ENCODE measurements around the gene SPCS3. TPM values are rescaled to one million over a fixed set of nuclear protein-coding genes. Genes with fewer than 3 reads are reported as not detected.
"Not testable (repeated sequence)": the region's sequence is repeated elsewhere in the genome, so short reads cannot be mapped to it uniquely, and the experiment has no call there.

Gene SPCS3
- polyA plus RNA-seq (2012; ENCODE audit: insufficient read depth, insufficient read length): 68.1 TPM

GRCh38 chr4:176319704-176320339 lies at the start of gene SPCS3:
Gene SPCS3 (plus strand): TSS chr4:176319966. CDS start chr4:176320077, 111 bp downstream.
- H3K4me3 ChIP-seq (ENCODE audit: low read length): peak within 1 kb of the TSS; percentile 87
- peak; percentile 87 for DNase-seq (ENCODE audit: low read depth, low spot score)

DNA sequence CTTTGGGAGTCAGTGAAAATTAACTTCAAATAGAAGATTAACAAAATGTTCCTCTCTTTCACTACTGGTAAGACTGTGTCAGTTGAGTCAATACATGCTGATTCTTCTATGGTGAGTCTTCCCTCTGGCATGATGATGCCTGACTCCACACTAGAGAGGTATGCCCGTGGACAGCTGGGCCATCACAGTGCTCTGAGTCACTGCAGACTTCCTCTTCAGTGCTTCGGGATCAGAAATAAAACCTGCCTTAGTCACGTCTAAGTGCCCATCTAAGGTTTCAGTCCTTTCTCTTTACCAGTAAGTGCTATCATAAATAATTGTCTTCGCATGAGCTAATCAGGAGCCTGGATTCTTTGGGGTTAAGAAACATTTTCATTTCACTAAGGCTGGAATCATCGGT lies 49.1 kb upstream of the SPCS3 start:
- H3K4me3 ChIP-seq (ENCODE audit: low read length): no peak overlapping the region
- DNase-seq (ENCODE audit: low read depth, low spot score): no peak

GRCh38 chr4:176271749-176272148 lies 48.0 kb upstream of the SPCS3 start:
- no peak overlapping the region for H3K4me3 ChIP-seq (ENCODE audit: low read length)
- DNase-seq (ENCODE audit: low read depth, low spot score): no peak

DNA sequence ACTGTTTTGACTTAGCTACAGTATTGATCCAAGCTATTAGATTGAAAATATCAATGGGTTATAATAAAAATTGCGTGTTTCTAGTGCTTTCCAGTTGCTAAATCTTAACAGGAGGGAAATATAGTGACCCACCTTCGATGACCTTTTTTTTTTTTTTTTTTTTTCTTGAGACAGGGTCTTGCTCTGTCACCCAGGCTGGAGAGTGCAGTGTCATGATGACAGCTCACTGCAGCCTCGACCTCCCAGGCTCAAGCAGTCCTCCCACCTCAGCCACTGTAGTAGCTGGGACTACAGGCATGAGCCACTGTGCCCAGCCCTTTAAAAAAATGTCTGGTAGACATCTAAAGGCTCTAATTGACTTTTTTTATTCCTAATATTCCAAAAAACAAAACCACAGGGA lies 47.0 kb upstream of the SPCS3 start:
- no peak for DNase-seq (ENCODE audit: low read depth, low spot score)

DNA sequence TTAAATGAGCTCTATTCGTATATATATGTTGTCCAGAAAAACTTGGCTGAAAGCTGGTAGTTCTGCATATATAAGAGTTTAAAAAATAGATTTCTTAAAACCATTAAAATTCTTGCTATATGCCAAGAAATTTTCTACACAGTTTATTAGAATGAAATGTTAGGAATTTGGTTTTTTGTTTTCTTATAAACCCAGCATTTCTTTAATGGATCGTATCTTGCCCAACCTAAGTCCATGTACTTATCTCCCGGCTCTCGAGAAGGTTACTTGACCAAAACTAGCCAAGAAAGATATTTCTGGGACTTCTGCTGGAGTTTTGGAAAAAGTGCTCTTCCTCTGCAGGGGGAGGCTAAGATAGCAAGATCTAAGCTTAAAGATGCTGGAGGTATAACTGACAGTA lies 46.0 kb upstream of the SPCS3 start:
- no peak overlapping the region for H3K4me3 ChIP-seq (ENCODE audit: low read length)
- no peak for DNase-seq (ENCODE audit: low read depth, low spot score)

More for the DNA sequence above, 47.0 kb upstream of the SPCS3 start:
- H3K4me3 ChIP-seq (ENCODE audit: low read length): no peak overlapping the region

DNA sequence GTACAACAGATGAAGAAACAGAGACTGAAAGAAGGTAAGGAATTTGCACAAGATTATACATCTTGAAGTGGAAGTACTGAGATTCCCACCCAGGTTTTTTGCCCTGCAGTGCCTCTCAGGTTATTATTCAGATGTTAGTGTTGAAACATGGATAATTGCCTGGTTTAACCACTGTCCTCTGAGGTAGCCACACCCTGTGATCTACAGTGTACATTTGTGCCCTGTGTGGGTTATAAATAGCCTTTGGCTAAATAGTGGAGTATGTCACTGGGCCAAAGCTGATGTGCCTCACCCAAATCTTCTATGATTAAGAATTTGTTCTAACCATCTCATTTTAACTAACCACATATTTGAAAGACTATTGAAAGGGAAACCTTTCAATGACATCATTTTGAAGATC lies 45.3 kb upstream of the SPCS3 start:
- H3K4me3 ChIP-seq (ENCODE audit: low read length): no peak overlapping the region
- DNase-seq (ENCODE audit: low read depth, low spot score): no peak

- DNase-seq (ENCODE audit: low read depth, low spot score): no peak
- no peak overlapping the region for H3K4me3 ChIP-seq (ENCODE audit: low read length)
These were observed 43.1 kb upstream of the SPCS3 start for GRCh38 chr4:176276710-176277109.

DNA sequence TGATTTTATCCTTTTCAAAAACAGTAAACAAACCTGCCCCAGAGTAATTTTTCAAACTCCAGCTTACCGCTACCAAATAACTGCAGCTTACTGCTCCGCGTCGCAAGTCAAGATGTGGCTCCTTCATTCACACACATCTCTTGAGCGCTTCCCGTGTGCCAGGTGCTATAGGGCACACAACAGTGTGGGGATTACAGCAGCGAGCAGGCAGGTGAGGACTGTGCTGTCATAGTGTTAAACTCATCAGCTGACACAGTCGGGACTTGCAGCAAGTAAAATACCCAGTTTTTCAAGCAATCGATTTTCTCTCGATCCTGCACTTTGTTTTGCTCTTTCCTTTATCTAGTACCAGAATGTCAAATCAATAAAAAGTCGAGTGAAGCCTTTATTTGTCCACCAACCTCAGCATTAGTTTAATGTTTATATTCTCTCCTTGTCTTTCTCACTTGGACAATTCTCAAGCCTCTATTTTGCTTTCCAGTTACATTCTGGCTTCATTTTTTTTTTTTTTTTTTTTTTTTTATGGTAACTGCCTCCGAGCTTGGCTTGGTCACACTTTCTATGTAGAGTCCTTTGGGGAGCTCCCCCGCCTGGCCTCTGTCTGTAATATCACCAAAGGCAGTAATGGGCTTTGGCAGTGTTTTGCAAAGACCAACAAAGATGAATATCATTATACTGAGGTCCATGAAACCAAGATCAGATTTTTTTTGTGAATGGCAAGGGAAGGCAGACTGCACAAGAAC lies 42.4 kb upstream of the SPCS3 start:
- H3K4me3 ChIP-seq (ENCODE audit: low read length): no peak overlapping the region
- DNase-seq (ENCODE audit: low read depth, low spot score): peak; percentile 11

GRCh38 chr4:176279560-176279959 lies 40.2 kb upstream of the SPCS3 start:
- DNase-seq (ENCODE audit: low read depth, low spot score): not testable (repeated sequence)

DNA sequence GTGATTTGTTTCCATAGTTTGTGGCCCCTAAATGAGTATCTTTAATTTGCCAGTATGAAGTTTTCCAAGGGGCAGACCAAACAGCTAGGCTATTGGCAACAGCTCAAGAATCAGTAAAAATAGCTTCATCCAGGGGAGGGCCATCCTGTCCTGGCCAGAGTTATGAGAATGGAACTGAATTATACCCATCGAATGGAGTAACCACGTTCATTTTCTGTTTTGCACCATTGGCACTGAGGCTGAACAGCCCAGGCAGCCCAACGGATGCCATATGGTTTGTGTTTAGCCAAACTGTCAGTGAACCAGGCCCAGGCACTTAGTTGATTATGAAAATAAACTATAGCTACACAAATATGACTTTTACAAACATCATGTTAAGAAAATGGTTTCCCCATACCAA lies 33.0 kb upstream of the SPCS3 start:
- DNase-seq (ENCODE audit: low read depth, low spot score): no peak
- no peak overlapping the region for H3K4me3 ChIP-seq (ENCODE audit: low read length)

More at GRCh38 chr4:176279560-176279959, 40.2 kb upstream of the SPCS3 start:
- H3K4me3 ChIP-seq (ENCODE audit: low read length): not testable (repeated sequence)

DNA sequence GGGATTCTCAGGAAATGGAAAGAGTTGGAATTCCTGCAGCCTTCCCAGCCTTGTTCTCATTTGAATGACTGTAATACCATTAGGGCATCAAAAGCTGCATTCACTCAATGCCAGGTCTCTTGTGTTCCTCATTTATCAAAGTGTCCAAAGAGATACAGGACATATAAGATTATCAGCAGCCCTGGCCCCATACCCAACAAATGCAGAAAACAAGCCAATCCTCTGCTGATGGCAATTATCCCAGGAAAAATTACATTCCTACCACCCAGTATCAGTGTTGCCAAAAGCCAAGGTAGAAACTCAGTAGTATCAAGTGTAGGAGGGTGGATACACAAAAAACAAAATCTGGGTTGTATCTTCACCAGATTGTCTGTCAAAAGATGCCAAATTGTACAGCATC lies 32.2 kb upstream of the SPCS3 start:
- H3K4me3 ChIP-seq (ENCODE audit: low read length): no peak overlapping the region
- DNase-seq (ENCODE audit: low read depth, low spot score): no peak

- H3K4me3 ChIP-seq (ENCODE audit: low read length): no peak overlapping the region
- DNase-seq (ENCODE audit: low read depth, low spot score): no peak
These were observed 31.7 kb upstream of the SPCS3 start for GRCh38 chr4:176288020-176288419.

DNA sequence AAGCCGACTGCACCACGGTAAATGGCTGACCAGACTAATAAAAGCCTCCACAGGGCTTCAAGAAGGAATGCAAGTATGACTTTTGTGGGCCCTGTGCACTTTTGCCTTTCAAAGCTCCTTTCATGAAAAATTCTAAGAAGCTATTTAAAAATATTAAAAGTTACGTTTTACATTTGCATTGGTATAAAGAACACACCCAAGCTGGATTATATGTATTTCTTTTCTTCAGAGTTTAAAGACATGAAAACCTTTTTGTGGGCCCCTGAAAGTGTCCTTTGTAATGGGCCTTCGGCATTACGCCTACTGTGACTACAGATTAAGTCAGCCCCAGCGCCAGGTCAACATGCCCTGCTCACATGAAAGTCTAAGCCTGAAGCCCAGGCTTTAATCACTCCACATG lies 30.2 kb upstream of the SPCS3 start:
- no peak overlapping the region for H3K4me3 ChIP-seq (ENCODE audit: low read length)

GRCh38 chr4:176290520-176290919 lies 29.2 kb upstream of the SPCS3 start:
- no peak overlapping the region for H3K4me3 ChIP-seq (ENCODE audit: low read length)
- DNase-seq (ENCODE audit: low read depth, low spot score): no peak

More for the DNA sequence above, 30.2 kb upstream of the SPCS3 start:
- DNase-seq (ENCODE audit: low read depth, low spot score): no peak

DNA sequence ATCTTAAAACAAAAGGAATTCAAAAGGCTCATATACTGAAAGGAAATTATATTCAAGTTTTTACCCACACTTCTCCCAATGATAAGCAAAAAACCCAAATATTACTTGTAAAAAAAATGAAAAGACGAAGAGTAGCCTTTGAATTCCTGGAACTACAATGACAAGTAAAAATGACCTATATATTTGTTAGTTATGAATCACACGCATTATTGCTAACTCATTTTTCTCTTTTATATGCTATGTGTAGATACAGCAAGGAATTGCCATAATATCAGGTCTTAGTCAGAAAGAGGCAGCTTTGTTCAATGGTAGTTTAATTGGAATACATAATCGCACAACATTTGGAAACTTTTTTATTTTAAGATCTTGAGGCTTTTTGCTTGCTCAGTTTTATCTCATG lies 28.0 kb upstream of the SPCS3 start:
- no peak for DNase-seq (ENCODE audit: low read depth, low spot score)
- no peak overlapping the region for H3K4me3 ChIP-seq (ENCODE audit: low read length)

DNA sequence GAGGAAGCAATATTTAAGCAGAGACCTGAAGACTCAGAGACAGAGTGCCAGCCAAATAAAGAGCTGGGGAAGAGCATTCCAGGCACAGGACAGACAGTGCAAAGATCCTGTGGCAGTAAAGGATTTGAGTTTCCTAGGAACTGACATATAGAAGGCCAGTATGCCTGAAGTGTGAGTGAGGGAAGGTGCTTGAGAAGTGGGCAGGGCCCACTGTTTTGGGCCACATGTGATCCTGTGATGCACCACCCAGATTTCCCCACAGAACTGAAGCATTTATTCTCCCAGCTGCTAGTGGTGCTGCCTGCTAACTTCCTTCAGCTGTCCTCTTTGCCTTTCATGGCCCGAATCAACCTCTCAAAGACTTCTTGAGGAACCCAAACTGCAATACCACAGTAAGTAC lies 26.8 kb upstream of the SPCS3 start:
- no peak overlapping the region for H3K4me3 ChIP-seq (ENCODE audit: low read length)
- no peak for DNase-seq (ENCODE audit: low read depth, low spot score)

DNA sequence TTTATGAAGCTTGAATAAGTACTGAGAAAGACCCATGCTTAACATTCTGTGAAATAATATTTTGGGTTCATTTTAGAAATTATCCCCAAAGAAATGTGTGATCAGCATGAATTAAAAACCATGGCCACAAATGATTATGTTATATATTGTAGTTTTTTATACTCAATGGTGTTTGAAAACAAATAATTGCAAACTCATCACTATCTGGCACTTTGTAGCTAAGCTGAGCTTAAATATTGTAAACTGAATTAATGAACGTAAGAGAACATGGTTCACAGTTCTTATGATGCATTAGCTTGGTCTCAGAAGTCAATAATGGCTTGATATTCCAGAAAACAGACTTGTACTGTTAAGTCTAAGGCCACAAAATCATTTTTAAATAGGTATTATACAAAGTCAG lies 26.1 kb upstream of the SPCS3 start:
- no peak overlapping the region for H3K4me3 ChIP-seq (ENCODE audit: low read length)

GRCh38 chr4:176295907-176296306 lies 23.9 kb upstream of the SPCS3 start:
- not testable (repeated sequence) for DNase-seq (ENCODE audit: low read depth, low spot score); H3K4me3 ChIP-seq (ENCODE audit: low read length)

More for the DNA sequence above, 26.1 kb upstream of the SPCS3 start:
- no peak for DNase-seq (ENCODE audit: low read depth, low spot score)

GRCh38 chr4:176298664-176299063 lies 21.1 kb upstream of the SPCS3 start:
- no peak overlapping the region for H3K4me3 ChIP-seq (ENCODE audit: low read length)
- no peak for DNase-seq (ENCODE audit: low read depth, low spot score)

- DNase-seq (ENCODE audit: low read depth, low spot score): no peak
These were observed 19.7 kb upstream of the SPCS3 start for GRCh38 chr4:176300036-176300435.

GRCh38 chr4:176300565-176300964 lies 19.2 kb upstream of the SPCS3 start:
- H3K4me3 ChIP-seq (ENCODE audit: low read length): no peak overlapping the region
- DNase-seq (ENCODE audit: low read depth, low spot score): no peak

More at GRCh38 chr4:176300036-176300435, 19.7 kb upstream of the SPCS3 start:
- H3K4me3 ChIP-seq (ENCODE audit: low read length): no peak overlapping the region
